NB4 (cell line): ENCODE measurements around the gene RNF220.

Experiments used
- CTCF ChIP-seq: IDR thresholded peaks from one replicate; pipeline ENCODE4 v1.5.1; 2012; ENCODE audit warnings: low read depth, low read length
- MAX ChIP-seq: IDR thresholded peaks from 2 replicates; pipeline ENCODE4 v1.6.1; 2011; ENCODE audit warnings: low read depth, low read length
- POLR2A ChIP-seq: IDR thresholded peaks from 2 replicates; pipeline ENCODE4 v1.6.1; 2011; ENCODE audit warnings: mild to moderate bottlenecking; ENCODE audit not compliant: insufficient read length; ENCODE audit errors: extremely low read depth

GRCh38 chr1:44433209-44433608 lies 28.2 kb downstream of the RNF220 start:
- TF ChIP-seq POLR2A: no peak
- TF ChIP-seq CTCF: no peak
- no peak for TF ChIP-seq MAX
